Neural cell (in vitro differentiated cells): Measurements from ENCODE around the gene AGBL4. TPM values are rescaled to one million over a fixed set of nuclear protein-coding genes. Genes with fewer than 3 reads are reported as not detected.

ENCODE experiments used
- H2AFZ ChIP-seq: fragments of 200-600, 300-800 bp; sonication (generic), shearing (Covaris generic); 2 replicates; pipeline ENCODE4 v1.6.0; 2014; ENCODE audit warnings: low read depth, mild to moderate bottlenecking, antibody characterized with exemption, low read length, moderate library complexity
- H3F3A ChIP-seq: fragments of 200-600 bp; shearing (Covaris generic); 2 replicates; pipeline ENCODE4 v1.6.1; 2016; ENCODE audit warnings: mild to moderate bottlenecking, moderate library complexity, mixed read lengths, antibody characterized with exemption, low read length; ENCODE audit not compliant: insufficient read depth, poor library complexity, severe bottlenecking
- H3K27ac ChIP-seq: fragments of 200-600, 300-800 bp; sonication (generic), shearing (Covaris generic); 2 replicates; pipeline ENCODE4 v1.5.1; 2014; ENCODE audit warnings: mild to moderate bottlenecking, low read length, moderate library complexity
- H3K27me3 ChIP-seq: fragments of 300-800, 200-600 bp; sonication (generic), shearing (Covaris generic); 2 replicates; pipeline ENCODE4 v1.6.0; 2014; ENCODE audit warnings: mild to moderate bottlenecking, low read depth, low read length, moderate library complexity; ENCODE audit not compliant: insufficient read depth
- H3K36me3 ChIP-seq: fragments of 300-800, 200-600 bp; sonication (generic), shearing (Covaris generic); 2 replicates; pipeline ENCODE4 v1.5.1; 2014; ENCODE audit warnings: mild to moderate bottlenecking, antibody characterized with exemption, low read length, moderate library complexity; ENCODE audit not compliant: insufficient read depth
- H3K4me2 ChIP-seq: fragments of 300-800, 200-600 bp; sonication (generic), shearing (Covaris generic); 2 replicates; pipeline ENCODE4 v1.6.0; 2014; ENCODE audit warnings: mild to moderate bottlenecking, low read length
- H3K4me3 ChIP-seq: fragments of 300-800, 200-600 bp; sonication (generic), shearing (Covaris generic); 2 replicates; pipeline ENCODE4 v1.5.1; 2014; ENCODE audit warnings: mild to moderate bottlenecking, low read length, moderate library complexity
- H3K79me2 ChIP-seq: fragments of 200-600 bp; shearing (Covaris generic); replicated peaks from 2 replicates; pipeline ENCODE4 v1.6.0; 2014; ENCODE audit warnings: mild to moderate bottlenecking, low read length, moderate library complexity; ENCODE audit not compliant: insufficient read depth
- H3K9ac ChIP-seq: fragments of 300-800, 200-600 bp; sonication (generic), shearing (Covaris generic); 2 replicates; pipeline ENCODE4 v1.6.1; 2016; ENCODE audit warnings: mild to moderate bottlenecking, low read length, mixed read lengths
- H3K9me2 ChIP-seq: fragments of 200-600 bp; shearing (Covaris generic); 2 replicates; pipeline ENCODE4 v1.6.1; 2016; ENCODE audit warnings: mild to moderate bottlenecking, low read length, mixed read lengths; ENCODE audit not compliant: insufficient read depth
- H3K9me3 ChIP-seq: fragments of 200-600, 300-800 bp; sonication (generic), shearing (Covaris generic); 2 replicates; pipeline ENCODE4 v1.6.1; 2016; ENCODE audit warnings: mild to moderate bottlenecking, mixed run types, low read length, moderate library complexity, mixed read lengths
- H4K20me1 ChIP-seq: fragments of 200-600 bp; shearing (Covaris generic); 2 replicates; pipeline ENCODE4 v1.6.1; 2016; ENCODE audit warnings: mild to moderate bottlenecking, mixed run types; ENCODE audit not compliant: insufficient read depth
- CTCF ChIP-seq: fragments of 450-650 bp; IDR thresholded peaks from 2 replicates; pipeline ENCODE4 v1.5.1; 2014; ENCODE audit warnings: antibody characterized with exemption, mild to moderate bottlenecking, moderate library complexity; ENCODE audit not compliant: poor library complexity, severe bottlenecking
- EP300 ChIP-seq: fragments of 450-650 bp; conservative IDR thresholded peaks from 2 replicates; pipeline ENCODE4 v1.6.1; 2014; ENCODE audit warnings: antibody characterized with exemption, mild to moderate bottlenecking, moderate library complexity; ENCODE audit not compliant: poor library complexity, severe bottlenecking
- EZH2 ChIP-seq: fragments of 200-600, 300-800 bp; shearing (Covaris generic), sonication (generic); IDR thresholded peaks from 2 replicates; pipeline ENCODE4 v1.6.1; 2014; ENCODE audit warnings: antibody characterized with exemption, low read length, borderline replicate concordance, mild to moderate bottlenecking; ENCODE audit not compliant: insufficient read depth, poor library complexity, severe bottlenecking
- MXI1 ChIP-seq: fragments of 450-650 bp; conservative IDR thresholded peaks from 2 replicates; pipeline ENCODE4 v1.6.1; 2014; ENCODE audit warnings: antibody characterized with exemption, mild to moderate bottlenecking; ENCODE audit not compliant: poor library complexity, severe bottlenecking
- POLR2AphosphoS5 ChIP-seq: IDR thresholded peaks from 2 replicates; pipeline ENCODE4 v1.6.1; 2012
- RAD21 ChIP-seq: fragments of 450-650 bp; conservative IDR thresholded peaks from 2 replicates; pipeline ENCODE4 v1.6.1; 2014; ENCODE audit warnings: antibody characterized with exemption, mild to moderate bottlenecking, moderate library complexity
- REST ChIP-seq: IDR thresholded peaks from 2 replicates; pipeline ENCODE4 v1.6.1; 2012; ENCODE audit warnings: borderline replicate concordance
- SMC3 ChIP-seq: fragments of 450-650 bp; conservative IDR thresholded peaks from 2 replicates; pipeline ENCODE4 v1.6.1; 2014; ENCODE audit warnings: antibody characterized with exemption, mild to moderate bottlenecking, moderate library complexity; ENCODE audit not compliant: poor library complexity
- TAF1 ChIP-seq: IDR thresholded peaks from 2 replicates; pipeline ENCODE4 v1.6.1; 2012; ENCODE audit warnings: low read depth
- polyA plus RNA-seq: library from polyadenylated mRNA; depleted of rRNA; stranded (reverse); fragments of >200 nt; gene quantifications from 2 replicates; pipeline ENCODE4 v1.2.3, GENCODE V29; 2014

AGBL4 gene
- polyA plus RNA-seq, 1 donor from 2014 or later = 1.3 TPM

GRCh38 chr1:48948562-48948961 is 1075.2 kb downstream of the AGBL4 start:
- Histone ChIP-seq H3K4me2 (no peak overlapping the region), H3K27ac (peak overlapping the region; percentile 24), H3K9me2 (no peaks in the 10 kb centered on the region), H3K79me2 (no peaks in the 10 kb centered on the region), H3K4me3 (no peak overlapping the region), H3K9me3 (no peaks in the 10 kb centered on the region), H3K36me3 (no peaks in the 10 kb centered on the region), H2AFZ (no peak overlapping the region), H4K20me1 (no peaks in the 10 kb centered on the region), H3K9ac (no peak overlapping the region), H3F3A (no peaks in the 10 kb centered on the region), H3K27me3 (no peaks in the 10 kb centered on the region)
- TF ChIP-seq EP300 (peak; percentile 58), CTCF (no peak)

- no peak overlapping the region for H3K4me2 ChIP-seq
- no peak overlapping the region for H2AFZ ChIP-seq
- no peaks in the 10 kb centered on the region for H3F3A ChIP-seq
- TF ChIP-seq EP300 (no peak), EZH2 (no peak), POLR2AphosphoS5 (no peak), MXI1 (no peak), REST (no peak), TAF1 (no peak), CTCF (no peak), RAD21 (no peak), SMC3 (no peak)
- no peaks in the 10 kb centered on the region for H3K9me3 ChIP-seq
- H3K27ac ChIP-seq = peak overlapping the region; percentile 24
- H3K4me3 ChIP-seq = peak overlapping the region; percentile 20
- H3K79me2 ChIP-seq = no peaks in the 10 kb centered on the region
- no peaks in the 10 kb centered on the region for H3K9me2 ChIP-seq
- H3K36me3 ChIP-seq = no peaks in the 10 kb centered on the region
- H4K20me1 ChIP-seq = no peaks in the 10 kb centered on the region
- H3K9ac ChIP-seq = no peak overlapping the region
- H3K27me3 ChIP-seq = no peaks in the 10 kb centered on the region
Observed at GRCh38 chr1:48947761-48948537, 1075.8 kb downstream of the AGBL4 start.
